HL-60/S4 (cell line): ENCODE measurements around the gene RNF217.
"Not testable (repeated sequence)": the region's sequence is repeated elsewhere in the genome, so short reads cannot be mapped to it uniquely, and the experiment has no call there.

Experiments used
- in situ Hi-C: fragments of 300-500 bp; cut with MboI; formaldehyde crosslinking; loops from 2 replicates; pipeline ENCODE4 v1.14.3; 2022; ENCODE audit warnings: low sequenced_read_pairs

Gene RNF217

DNA sequence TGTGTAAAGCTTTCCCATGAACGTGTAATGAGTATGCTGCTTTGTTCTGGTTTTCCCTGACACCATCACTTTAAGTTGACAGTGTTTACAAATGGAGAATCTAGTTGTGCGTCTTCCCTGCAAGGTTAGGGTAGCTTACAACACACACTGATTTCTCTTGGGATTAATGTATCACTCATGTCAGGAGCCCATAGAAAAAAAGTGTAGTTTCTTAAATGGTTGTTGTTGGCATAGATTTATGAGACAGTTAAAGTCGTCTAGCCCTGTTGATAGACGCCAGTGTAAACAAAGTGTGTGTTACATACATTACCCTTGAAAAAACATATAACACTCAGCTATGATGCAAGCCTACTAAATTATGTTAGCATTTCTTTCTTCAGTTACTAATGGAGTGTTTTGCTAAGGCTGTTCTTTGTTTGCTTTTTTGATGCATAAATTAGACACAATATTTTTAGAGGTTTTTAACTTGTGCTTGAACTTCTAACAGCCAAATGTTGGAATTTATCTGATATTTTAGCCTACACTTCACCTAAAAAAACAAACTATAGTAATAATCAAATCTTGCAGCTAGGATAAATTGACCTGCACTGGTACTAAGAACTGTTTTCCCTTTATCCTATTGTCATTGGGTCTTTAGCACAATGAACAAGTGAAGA is 88.6 kb downstream of the RNF217 start:
- in situ Hi-C loops: no loop called here

DNA sequence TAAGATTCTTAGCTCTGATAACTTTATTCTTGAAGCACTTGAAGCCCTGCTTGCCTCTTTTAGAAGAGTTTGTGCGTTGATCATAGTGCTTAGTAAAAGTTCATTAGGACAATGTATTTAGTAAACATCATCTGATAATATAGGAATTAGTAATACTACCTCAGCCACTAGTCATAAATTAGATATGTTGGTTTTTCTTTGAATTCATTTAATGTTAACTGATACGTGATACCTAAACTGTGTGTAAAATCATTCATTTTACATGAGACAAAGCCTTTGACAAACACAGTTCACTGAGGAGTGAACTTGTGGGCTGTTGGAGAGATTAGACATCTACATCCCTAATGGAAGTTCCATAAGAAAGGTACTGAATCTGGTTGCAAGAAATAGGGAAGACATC is 91.6 kb downstream of the RNF217 start:
- in situ Hi-C loops: no loop called here

GRCh38 chr6:125054331-125054730 is 92.1 kb downstream of the RNF217 start:
- in situ Hi-C loops: no loop called here

- in situ Hi-C loops: no loop called here
Observed at GRCh38 chr6:125057392-125058246, 95.4 kb downstream of the RNF217 start.

- in situ Hi-C loops: no loop called here
Observed at GRCh38 chr6:125058546-125058945, 96.3 kb downstream of the RNF217 start.

GRCh38 chr6:125063307-125063706 is 101.1 kb downstream of the RNF217 start:
- in situ Hi-C loops: no loop called here

GRCh38 chr6:125066140-125066539 is 103.9 kb downstream of the RNF217 start:
- in situ Hi-C loops: no loop called here

DNA sequence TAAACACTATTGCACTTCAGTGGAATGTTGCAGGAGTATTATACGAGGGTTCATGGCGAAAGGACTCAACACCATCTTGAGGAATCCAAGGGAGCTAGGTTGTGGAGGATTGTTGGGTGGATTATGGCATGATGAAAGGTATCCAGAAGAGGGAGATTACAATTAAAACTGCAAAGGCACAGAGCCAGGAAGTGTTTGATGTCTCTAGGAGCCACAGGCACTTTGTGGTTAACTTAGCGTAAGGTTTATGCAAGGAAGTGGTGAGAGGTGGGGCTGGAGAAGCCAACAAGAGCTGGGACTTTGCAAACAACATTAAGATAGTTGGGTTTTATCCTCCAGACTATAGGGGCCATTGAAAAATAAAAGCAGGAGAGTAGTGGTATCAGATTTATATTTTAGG is 104.7 kb downstream of the RNF217 start:
- in situ Hi-C loops: no loop called here

GRCh38 chr6:125067552-125067951 is 105.3 kb downstream of the RNF217 start:
- in situ Hi-C loops: no loop called here

- in situ Hi-C loops: no loop called here
Observed at GRCh38 chr6:125073071-125073470, 110.8 kb downstream of the RNF217 start.

DNA sequence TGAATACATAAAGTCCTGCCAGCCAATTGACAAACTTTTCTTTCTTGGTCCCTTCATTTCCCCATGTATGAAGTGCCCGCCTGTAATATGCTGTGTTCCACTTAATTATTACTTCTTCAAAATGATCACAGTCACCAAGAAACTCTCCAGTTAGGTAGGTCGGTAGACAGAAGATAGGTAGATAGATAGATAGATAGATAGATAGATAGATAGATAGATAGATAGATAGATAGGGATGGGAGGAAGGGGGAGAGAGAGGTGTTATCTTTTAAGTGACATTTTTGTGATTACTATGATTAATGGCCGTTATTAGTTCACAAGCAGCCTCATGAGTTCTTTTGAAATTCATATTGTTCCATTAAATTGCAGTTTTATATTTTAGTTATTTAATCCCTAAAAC is 111.9 kb downstream of the RNF217 start:
- in situ Hi-C loops: no loop called here

GRCh38 chr6:125075073-125075472 is 112.8 kb downstream of the RNF217 start:
- in situ Hi-C loops: not testable (repeated sequence)

DNA sequence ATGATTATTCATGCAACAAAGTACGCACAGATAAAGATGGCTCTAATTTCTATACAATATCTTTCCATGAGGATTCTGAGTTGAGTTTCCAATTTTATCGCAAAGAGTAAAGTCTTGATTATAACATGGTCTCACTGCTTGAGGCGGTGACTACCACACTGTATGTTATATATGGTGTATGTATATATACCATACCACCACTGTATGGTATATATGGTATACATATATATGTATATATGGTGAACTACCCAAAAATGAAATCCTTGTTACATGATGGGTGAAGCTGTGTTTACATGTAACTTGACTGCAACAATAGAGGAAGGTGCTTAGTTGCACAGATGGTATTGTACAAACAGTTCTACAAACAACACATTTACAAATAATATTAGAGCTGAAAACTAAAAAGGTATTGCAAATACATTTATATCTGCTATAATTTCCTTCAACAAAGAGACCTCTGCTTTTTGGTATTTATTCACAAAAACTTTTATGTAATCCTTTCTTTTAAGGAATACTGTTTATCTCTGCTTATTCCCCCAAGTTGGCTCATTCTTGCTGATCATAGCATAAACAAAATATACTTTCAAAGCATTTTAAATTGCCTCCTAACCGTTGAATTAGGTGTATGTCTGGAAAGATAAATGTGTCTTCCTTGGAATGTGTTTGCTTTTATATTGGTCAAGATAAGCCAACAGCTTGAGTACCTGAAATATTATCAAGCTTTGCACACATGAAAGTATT is 113.7 kb downstream of the RNF217 start:
- in situ Hi-C loops: no loop called here

GRCh38 chr6:125076482-125076742 is 114.2 kb downstream of the RNF217 start:
- in situ Hi-C loops: no loop called here

- in situ Hi-C loops: no loop called here
Observed at GRCh38 chr6:125077453-125077852, 115.2 kb downstream of the RNF217 start.

GRCh38 chr6:125078602-125079321 is 116.5 kb downstream of the RNF217 start:
- in situ Hi-C loops: no loop called here

DNA sequence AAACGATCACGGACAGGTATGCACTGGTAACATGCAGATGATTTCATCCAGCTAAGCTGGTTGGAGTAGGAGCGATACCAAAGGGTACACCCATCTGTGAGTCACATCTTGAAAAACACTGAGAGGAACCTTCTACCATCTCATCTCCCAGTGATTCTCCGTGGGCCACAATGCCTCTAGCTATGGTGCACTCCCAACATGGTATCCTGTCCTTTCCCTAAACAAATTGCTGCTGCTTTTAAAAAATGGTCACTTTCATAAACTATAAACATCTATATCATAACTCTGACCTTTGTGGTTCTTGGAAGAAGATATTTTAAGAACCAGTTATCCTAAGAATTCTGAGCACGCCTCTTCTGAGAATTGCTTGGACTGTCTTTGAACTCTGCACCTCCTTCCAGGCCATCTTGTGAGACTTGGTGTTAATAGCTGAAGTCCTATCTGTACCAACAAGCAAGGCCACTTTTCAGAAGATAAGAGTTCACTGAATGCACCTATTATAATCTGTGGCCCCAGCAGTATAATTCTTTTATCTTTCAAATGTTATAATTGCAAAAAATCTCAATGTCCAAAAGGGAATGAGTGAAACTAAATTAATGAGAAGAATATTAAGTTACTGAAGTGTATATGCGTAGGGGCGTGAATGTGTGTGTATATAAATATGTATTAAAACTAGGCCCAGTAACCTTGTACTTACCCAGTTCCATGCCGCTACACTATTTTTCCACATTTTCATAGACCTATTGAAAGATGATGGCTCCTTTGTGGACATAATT is 120.9 kb downstream of the RNF217 start:
- in situ Hi-C loops: no loop called here

DNA sequence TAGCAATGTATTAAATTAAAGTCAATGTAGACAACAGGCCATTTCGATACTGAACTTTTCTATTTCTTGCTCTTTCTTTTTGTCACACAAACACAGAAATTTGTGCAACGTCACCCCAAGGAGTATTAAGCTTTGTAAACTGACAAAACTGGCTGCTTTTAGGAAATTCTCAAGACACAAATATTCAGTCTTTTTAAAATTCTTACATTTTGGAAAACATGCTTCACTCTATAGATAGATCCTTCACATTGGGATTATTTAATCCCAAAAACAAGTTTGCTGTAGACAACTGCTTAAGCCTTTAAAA is 121.4 kb downstream of the RNF217 start:
- in situ Hi-C loops: no loop called here

GRCh38 chr6:125086716-125087115 is 124.5 kb downstream of the RNF217 start:
- in situ Hi-C loops: no loop called here

- in situ Hi-C loops: no loop called here
Observed at GRCh38 chr6:125088963-125089362, 126.7 kb downstream of the RNF217 start.

DNA sequence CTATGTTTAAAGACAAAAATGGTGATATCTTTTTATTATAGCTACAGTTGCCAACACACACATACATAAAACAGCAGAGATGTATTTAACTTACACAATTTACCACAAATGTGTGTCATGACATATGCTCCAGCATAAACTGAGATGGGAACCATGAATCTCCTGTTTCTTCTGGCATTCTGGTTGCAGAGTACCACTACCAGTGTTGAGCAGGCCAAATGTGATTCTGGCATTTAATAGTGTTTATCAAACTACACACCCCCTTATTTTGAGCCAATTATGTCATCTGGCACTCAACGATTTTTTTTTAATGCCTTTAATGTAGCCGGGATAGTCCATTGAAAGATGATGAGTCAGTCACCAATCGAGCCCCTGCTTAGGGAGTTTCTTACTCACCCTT is 132.3 kb downstream of the RNF217 start:
- in situ Hi-C loops: no loop called here
